WTC11 (cell line): ENCODE data around the gene EMC1.
"Not testable (repeated sequence)": the region's sequence is repeated elsewhere in the genome, so short reads cannot be mapped to it uniquely, and the experiment has no call there.

Experiments
- AFF4 ChIP-seq: sonication (generic); formaldehyde crosslinking; IDR thresholded peaks from 2 replicates; pipeline ENCODE4 v1.8.1; 2023; ENCODE audit warnings: mild to moderate bottlenecking, missing genetic modification reagents, borderline replicate concordance
- ATF2 ChIP-seq: sonication (generic); formaldehyde crosslinking; IDR thresholded peaks from 2 replicates; pipeline ENCODE4 v1.8.1; 2022; ENCODE audit warnings: low read depth, missing genetic modification reagents, borderline replicate concordance
- CREB1 ChIP-seq: sonication (generic); formaldehyde crosslinking; IDR thresholded peaks from 2 replicates; pipeline ENCODE4 v1.8.0; 2023; ENCODE audit warnings: mild to moderate bottlenecking, missing genetic modification reagents
- MLX ChIP-seq: sonication (generic); formaldehyde crosslinking; IDR thresholded peaks from 2 replicates; pipeline ENCODE4 v1.8.1; 2023; ENCODE audit warnings: mild to moderate bottlenecking, missing genetic modification reagents, moderate library complexity
- TEAD4 ChIP-seq: sonication (generic); formaldehyde crosslinking; IDR thresholded peaks from 2 replicates; pipeline ENCODE4 v1.8.0; 2022; ENCODE audit warnings: mild to moderate bottlenecking, missing genetic modification reagents
- ZNF416 ChIP-seq: fragments of 250-450 bp; sonication (Bioruptor Pico); IDR thresholded peaks from 2 replicates; pipeline ENCODE4 v1.9.0; 2021; ENCODE audit warnings: mild to moderate bottlenecking, inconsistent platforms
- ZSCAN18 ChIP-seq: fragments of 250-450 bp; sonication (Bioruptor Pico); IDR thresholded peaks from 2 replicates; pipeline ENCODE4 v2.1.2; 2022; ENCODE audit warnings: mild to moderate bottlenecking, moderate library complexity
- TF ChIP-seq, protein P1 (sequence below): fragments of 200-600 bp; IDR thresholded peaks from 2 replicates; pipeline ENCODE4 v1.8.0; 2022; ENCODE audit warnings: antibody characterized with exemption

DNA sequence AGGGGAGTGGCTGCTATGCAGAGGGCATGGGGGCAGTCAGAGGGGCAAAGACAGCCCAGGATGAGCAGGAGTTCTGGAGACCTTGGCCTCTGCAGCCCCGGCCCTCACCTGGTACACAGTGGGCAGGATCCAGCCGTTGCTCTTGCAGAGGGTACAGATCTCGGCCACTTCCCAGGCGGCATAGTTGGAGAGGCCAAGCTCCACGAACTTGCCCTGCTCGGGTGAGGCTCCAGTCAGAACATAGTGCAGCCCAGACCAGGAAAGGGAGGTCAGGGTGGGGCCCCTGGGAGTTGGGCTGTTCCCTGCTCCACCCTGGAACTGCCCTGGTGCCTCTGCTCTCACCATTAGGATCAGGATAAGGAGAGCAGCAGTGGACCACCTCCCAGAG is 19.0 kb upstream of the EMC1 start:
- not testable (repeated sequence) for TF ChIP-seq CREB1, TEAD4, ZNF416, AFF4, ZSCAN18, MLX, ATF2 (CRISPR knock-in tag)
- TF ChIP-seq, protein P1, sequence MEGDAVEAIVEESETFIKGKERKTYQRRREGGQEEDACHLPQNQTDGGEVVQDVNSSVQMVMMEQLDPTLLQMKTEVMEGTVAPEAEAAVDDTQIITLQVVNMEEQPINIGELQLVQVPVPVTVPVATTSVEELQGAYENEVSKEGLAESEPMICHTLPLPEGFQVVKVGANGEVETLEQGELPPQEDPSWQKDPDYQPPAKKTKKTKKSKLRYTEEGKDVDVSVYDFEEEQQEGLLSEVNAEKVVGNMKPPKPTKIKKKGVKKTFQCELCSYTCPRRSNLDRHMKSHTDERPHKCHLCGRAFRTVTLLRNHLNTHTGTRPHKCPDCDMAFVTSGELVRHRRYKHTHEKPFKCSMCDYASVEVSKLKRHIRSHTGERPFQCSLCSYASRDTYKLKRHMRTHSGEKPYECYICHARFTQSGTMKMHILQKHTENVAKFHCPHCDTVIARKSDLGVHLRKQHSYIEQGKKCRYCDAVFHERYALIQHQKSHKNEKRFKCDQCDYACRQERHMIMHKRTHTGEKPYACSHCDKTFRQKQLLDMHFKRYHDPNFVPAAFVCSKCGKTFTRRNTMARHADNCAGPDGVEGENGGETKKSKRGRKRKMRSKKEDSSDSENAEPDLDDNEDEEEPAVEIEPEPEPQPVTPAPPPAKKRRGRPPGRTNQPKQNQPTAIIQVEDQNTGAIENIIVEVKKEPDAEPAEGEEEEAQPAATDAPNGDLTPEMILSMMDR: not testable (repeated sequence)
